Sigmoid colon (tissue), 4 donors: ENCODE data around the gene PPP1R13L.
"Not testable (repeated sequence)": the region's sequence is repeated elsewhere in the genome, so short reads cannot be mapped to it uniquely, and the experiment has no call there.

Source experiments
- POLR2A ChIP-seq, 2 donors: fragments of 450-650 bp; IDR thresholded peaks; one replicate each; pipeline ENCODE4 v1.6.1; 2016; ENCODE audit warnings: antibody characterized with exemption in 2 of 2, mild to moderate bottlenecking in 2 of 2, moderate library complexity in 2 of 2
- POLR2AphosphoS5 ChIP-seq, 4 donors: sonication (generic); formaldehyde crosslinking; IDR thresholded peaks; one replicate each; pipeline ENCODE4 v1.6.1; 2017; ENCODE audit warnings: antibody characterized with exemption in 4 of 4
- TF ChIP-seq, protein P1 (sequence below), 4 experiments: fragments of 450-650 bp in 3 of 4; fragments of 200-600 bp in 1 of 4; IDR thresholded peaks; one replicate each; pipeline ENCODE4 v1.5.1; 2016 to 2019; ENCODE audit warnings: antibody characterized with exemption in 4 of 4, mild to moderate bottlenecking in 3 of 4, moderate library complexity in 2 of 4

DNA sequence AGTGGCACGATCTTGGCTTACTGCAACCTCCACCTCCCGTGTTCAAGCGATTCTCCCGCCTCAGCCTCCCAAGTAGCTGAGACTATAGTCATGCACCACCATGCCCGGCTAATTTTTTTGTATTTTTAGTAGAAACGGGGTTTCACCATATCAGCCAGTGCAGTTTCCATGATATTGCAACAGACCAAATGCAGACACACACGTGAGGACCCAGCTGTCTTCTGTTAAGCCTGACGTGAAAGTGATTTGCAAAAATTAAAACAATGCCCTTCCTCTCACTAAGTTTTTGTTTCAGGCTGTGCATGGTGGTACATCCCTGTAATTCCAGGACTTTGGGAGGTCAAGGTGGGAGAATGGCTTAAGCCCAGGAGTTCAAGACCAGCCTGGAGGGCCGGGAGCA is 26.1 kb upstream of the PPP1R13L start:
- TF ChIP-seq, protein P1, sequence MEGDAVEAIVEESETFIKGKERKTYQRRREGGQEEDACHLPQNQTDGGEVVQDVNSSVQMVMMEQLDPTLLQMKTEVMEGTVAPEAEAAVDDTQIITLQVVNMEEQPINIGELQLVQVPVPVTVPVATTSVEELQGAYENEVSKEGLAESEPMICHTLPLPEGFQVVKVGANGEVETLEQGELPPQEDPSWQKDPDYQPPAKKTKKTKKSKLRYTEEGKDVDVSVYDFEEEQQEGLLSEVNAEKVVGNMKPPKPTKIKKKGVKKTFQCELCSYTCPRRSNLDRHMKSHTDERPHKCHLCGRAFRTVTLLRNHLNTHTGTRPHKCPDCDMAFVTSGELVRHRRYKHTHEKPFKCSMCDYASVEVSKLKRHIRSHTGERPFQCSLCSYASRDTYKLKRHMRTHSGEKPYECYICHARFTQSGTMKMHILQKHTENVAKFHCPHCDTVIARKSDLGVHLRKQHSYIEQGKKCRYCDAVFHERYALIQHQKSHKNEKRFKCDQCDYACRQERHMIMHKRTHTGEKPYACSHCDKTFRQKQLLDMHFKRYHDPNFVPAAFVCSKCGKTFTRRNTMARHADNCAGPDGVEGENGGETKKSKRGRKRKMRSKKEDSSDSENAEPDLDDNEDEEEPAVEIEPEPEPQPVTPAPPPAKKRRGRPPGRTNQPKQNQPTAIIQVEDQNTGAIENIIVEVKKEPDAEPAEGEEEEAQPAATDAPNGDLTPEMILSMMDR (IDR thresholded peaks at IDR 0.05), result not testable (repeated sequence)
- not testable (repeated sequence) for TF ChIP-seq POLR2AphosphoS5, POLR2A (IDR thresholded peaks at IDR 0.05)
